Heart left ventricle (tissue), 16 donors: ENCODE data around the gene SSBP3. TPM values are rescaled to one million over a fixed set of nuclear protein-coding genes. Genes with fewer than 3 reads are reported as not detected.

Source experiments
- ATAC-seq, 4 donors: fragments of 200-7000 bp; cut with Tn5 transposase; one replicate each; pipeline ENCODE4 v1.9.1; 2020 to 2022; ENCODE audit warnings: moderate library complexity in 4 of 4, mild to moderate bottlenecking in 3 of 4, moderate number of reproducible peaks in 1 of 4
- DNase-seq, 5 donors: peaks; one replicate each; pipeline ENCODE4 v3.0.0-alpha.2; 2020
- H3K27ac ChIP-seq, 12 donors: fragments of 200-600 bp; sonication (generic) in 4 of 12; one replicate each; pipeline versions ENCODE4 v1.5.0 to v1.8.0; 2016 to 2022; ENCODE audit warnings: mild to moderate bottlenecking in 2 of 12
- H3K27me3 ChIP-seq, 9 donors: fragments of 200-600 bp; sonication (generic) in 2 of 9; one replicate each; pipeline versions ENCODE4 v1.5.1 to v1.8.0; 2016 to 2022; ENCODE audit warnings: mild to moderate bottlenecking in 3 of 9
- H3K36me3 ChIP-seq, 9 donors: fragments of 200-600 bp; sonication (generic) in 2 of 9; one replicate each; pipeline versions ENCODE4 v1.5.0 to v1.8.0; 2018 to 2022; ENCODE audit warnings: mild to moderate bottlenecking in 2 of 9
- H3K4me1 ChIP-seq, 12 donors: fragments of 200-600 bp; sonication (generic) in 4 of 12; one replicate each; pipeline versions ENCODE4 v1.5.0 to v1.8.0; 2016 to 2022; ENCODE audit warnings: mild to moderate bottlenecking in 3 of 12
- H3K4me3 ChIP-seq, 12 donors: fragments of 200-600 bp; sonication (generic) in 4 of 12; one replicate each; pipeline versions ENCODE4 v1.5.0 to v1.8.0; 2017 to 2022; ENCODE audit warnings: mild to moderate bottlenecking in 9 of 12, moderate library complexity in 4 of 12
- H3K9me3 ChIP-seq, 12 donors: fragments of 200-600 bp; sonication (generic) in 4 of 12; one replicate each; pipeline versions ENCODE4 v1.5.0 to v1.8.0; 2016 to 2022; ENCODE audit warnings: mild to moderate bottlenecking in 1 of 12
- CTCF ChIP-seq, 12 donors: fragments of 200-600 bp; sonication (generic) in 4 of 12; IDR thresholded peaks; one replicate each; pipeline versions ENCODE4 v1.5.0 to v1.8.0; 2018 to 2022; ENCODE audit warnings: antibody characterized with exemption in 12 of 12, mild to moderate bottlenecking in 5 of 12
- POLR2A ChIP-seq, 2 donors: fragments of 450-650 bp; IDR thresholded peaks; one replicate each; pipeline ENCODE4 v1.6.1; 2017; ENCODE audit warnings: antibody characterized with exemption in 2 of 2, mild to moderate bottlenecking in 2 of 2, moderate library complexity in 2 of 2
- WGBS, 4 donors: extraction: QIAGEN DNeasy Blood & Tissue Kit in 2 of 4; methylation state at CpG; one replicate each; pipeline versions ENCODE4 v1.1.5 to v1.1.7; 2013 to 2018; 5-methylcytosine and 5-hydroxymethylcytosine counted together
- intact Hi-C, 10 donors: fragments of 100-400 bp; cut with DNase I; formaldehyde crosslinking; loops; one replicate each; pipeline versions ENCODE4 v1.11.1 to v1.14.2; 2022
- polyA plus RNA-seq, 2 donors: library from polyadenylated mRNA; stranded (reverse); fragments of 200-250 nt; gene quantifications; one replicate each; pipeline ENCODE4 v1.2.3, GENCODE V29; 2013
- total RNA-seq, 9 donors: library from RNA; depleted of rRNA in 2 of 9; stranded (reverse); fragments of >200 nt in 2 of 9; fragmentation: NEBNext Ultra II Directional in 3 of 9; extraction: Animal tissue kit (Norgen Biotek cat#: 25700) in 3 of 9; gene quantifications; one replicate each; pipeline versions ENCODE4 v1.1.0 to v1.2.4, GENCODE V29; 2016 to 2023
- donor health status: ischemic (EF 13 %, LVEDD 7.1; RV severe dilation, severe dysfunction).
- donor health status: healthy with polysubstance abuse.
- donor health status: DM: no; HTN: yes; CAD: no.
- donor health status: DM: no; HTN: no; CAD: no.
- donor health status: ischemic (EF 25% LVEDD 6.9; RV normal size, moderate dysfunction).
- donor health status: ischemic (EF 25% LVEDD 5.7; RV mildly dilated, moderate dysfunction).
- donor health status: healthy.
- donor health status: DM: yes; HTN: yes; CAD: no.
- donor health status: ischemic (EF 35%, LVEDD 5.7; RV mildly dilated, moderate dysfunction).
- donor health status: nonischemic (EF 11% LVEDD 7.7; RV severe dilation, severe dysfunction).
- donor health status: DM: yes; HTN: yes; CAD: no.
- donor health status: PGD.
- donor health status: ischemic (EF 29% LVEDD 5.4; RV normal size, mild dysfunction).
- donor health status: nonischemic (EF 23%, LVEDD 6.1; RV moderate dilation, normal function).

Gene SSBP3
- total and polyA plus RNA-seq, 11 donors: 20.8 to 61.8 (median 48.1) TPM

DNA sequence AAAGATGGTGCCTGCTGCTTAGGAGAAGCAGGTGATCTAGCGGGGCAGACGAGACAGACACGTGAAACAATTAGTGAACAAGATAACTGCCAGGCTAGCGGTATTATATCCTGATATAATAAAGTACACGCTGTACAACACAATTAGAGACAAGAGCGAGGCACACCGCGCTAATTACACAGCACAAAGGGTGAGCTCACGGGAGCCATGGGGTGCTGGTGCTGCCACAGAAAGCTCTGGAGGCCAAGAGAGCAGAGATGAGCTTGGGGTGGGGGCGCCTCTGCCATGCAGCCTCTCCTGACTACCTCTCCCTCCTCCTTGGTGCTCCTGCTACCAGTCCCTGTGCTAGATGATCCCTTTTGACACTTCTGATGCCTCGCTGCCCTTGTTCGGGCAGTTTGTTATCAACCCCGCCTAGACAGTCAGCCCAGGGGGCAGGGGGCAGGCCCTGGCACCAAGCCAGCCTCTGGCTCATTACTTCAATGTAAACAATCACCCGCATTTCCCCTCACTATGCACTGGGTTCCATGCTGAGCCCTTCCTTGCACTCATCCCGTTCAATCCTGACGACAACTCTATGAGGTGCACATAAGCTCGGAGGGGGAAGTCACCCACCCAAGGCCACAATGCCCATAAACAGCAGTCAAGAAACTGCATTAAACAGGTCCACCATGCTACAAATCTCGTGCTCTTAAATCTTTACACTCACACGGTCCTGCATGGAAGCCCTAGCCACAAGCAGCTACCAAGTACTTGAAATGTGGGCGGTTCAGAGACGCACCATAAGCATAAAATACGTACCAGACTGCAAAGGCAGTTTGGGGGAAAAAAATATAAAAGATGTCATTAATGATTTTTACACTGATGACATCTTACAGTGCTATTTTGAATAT is 103.0 kb downstream of the SSBP3 start:
- intact Hi-C loops: loop anchor here in 2 of 10 donors (10.0 kb wide), 2 partner anchors 178 to 192 kb away; no protein-coding TSS in a partner anchor
- Histone ChIP-seq H3K4me1 (peaks cover 1 to 84% (median 33%) of the 10 kb centered on the region in 12 donors), H3K9me3 (no peaks in the 10 kb centered on the region), H3K4me3 (no peak overlapping the region), H3K27ac (peak overlapping the region in 2 of 12 donors; percentile 0 to 22), H3K27me3 (no peaks in the 10 kb centered on the region), H3K36me3 (no peaks in the 10 kb centered on the region)
- ATAC-seq (peak in 3 of 4 donors; percentile 5 to 59 (median 6)), DNase-seq (peak in 1 of 5 donors; percentile 20)
- TF ChIP-seq CTCF (IDR thresholded peaks at IDR 0.05) (no peak), POLR2A (IDR thresholded peaks at IDR 0.05) (no peak)
- WGBS, 4 donors: 67 to 80% (median 75%) methylated on average over 22 of the region's 22 CpGs

DNA sequence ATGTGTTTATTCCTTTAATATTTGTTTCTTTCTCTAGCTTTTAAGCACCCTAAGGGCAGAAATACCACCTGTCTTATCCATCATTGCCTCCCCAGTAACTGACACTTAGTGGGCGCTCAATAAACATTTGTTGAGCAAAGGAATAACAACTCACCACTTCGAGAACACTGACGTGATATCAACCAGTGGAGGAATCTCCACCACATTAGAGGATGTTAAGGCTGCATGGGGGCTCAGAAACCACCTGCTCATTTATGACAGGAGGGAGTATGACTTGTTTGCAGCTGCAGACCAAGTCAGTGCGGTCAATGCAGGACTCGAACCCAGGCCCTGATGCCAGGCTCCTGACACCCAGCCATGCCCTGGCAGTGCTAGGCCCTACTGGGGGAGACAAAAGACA is 103.6 kb downstream of the SSBP3 start:
- ATAC-seq: no peak
- DNase-seq: no peak
- H3K27ac ChIP-seq: peak overlapping the region in 2 of 12 donors; percentile 0 to 22
- peaks cover 5 to 86% (median 37%) of the 10 kb centered on the region in 12 donors for H3K4me1 ChIP-seq
- WGBS, 4 donors: 94 to 99% (median 95%) methylated on average over 5 of the region's 5 CpGs
- TF ChIP-seq POLR2A (IDR thresholded peaks at IDR 0.05): no peak
- no peak for TF ChIP-seq CTCF (IDR thresholded peaks at IDR 0.05)
- intact Hi-C loops: loop anchor here in 2 of 10 donors (10.0 kb wide), 2 partner anchors 178 to 192 kb away; no protein-coding TSS in a partner anchor
- H3K27me3 ChIP-seq: no peaks in the 10 kb centered on the region
- H3K9me3 ChIP-seq: no peaks in the 10 kb centered on the region
- no peak overlapping the region for H3K4me3 ChIP-seq
- H3K36me3 ChIP-seq: no peaks in the 10 kb centered on the region

- TF ChIP-seq POLR2A (IDR thresholded peaks at IDR 0.05): no peak
- no peak for TF ChIP-seq CTCF (IDR thresholded peaks at IDR 0.05)
- WGBS, 4 donors: 84 to 93% (median 91%) methylated on average over 6 to 10 of the region's 10 CpGs
- DNase-seq (peak in 1 of 5 donors; percentile 17), ATAC-seq (no peak)
- H3K27me3 ChIP-seq: no peaks in the 10 kb centered on the region
- H3K36me3 ChIP-seq: no peaks in the 10 kb centered on the region
- no peaks in the 10 kb centered on the region for H3K9me3 ChIP-seq
- peaks cover 6 to 85% (median 34%) of the 10 kb centered on the region in 12 donors for H3K4me1 ChIP-seq
- no peak overlapping the region for H3K27ac ChIP-seq
- intact Hi-C loops: loop anchor here in 2 of 10 donors (10.0 kb wide), 2 partner anchors 177 to 193 kb away; no protein-coding TSS in a partner anchor
- H3K4me3 ChIP-seq: no peak overlapping the region
Measured at GRCh38 chr1:54301497-54301896, 104.7 kb downstream of the SSBP3 start.

DNA sequence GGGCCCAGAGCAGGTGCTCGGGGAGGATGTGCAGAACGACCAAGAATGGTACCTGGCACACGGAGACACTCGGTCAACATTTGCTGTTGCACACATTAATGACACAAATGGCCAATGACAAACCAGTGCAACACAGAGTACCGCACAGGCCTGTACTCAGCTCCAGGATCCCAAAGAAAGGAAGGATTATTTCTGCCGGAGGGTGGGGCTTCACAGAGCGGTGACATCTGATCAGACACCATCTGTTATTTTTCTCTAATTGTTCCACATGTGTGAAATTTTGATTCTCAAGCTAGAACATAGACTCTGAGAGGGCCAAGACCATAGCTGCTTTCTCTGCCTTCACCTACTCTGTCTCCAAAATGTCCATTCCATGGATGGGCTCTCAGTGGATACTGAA is 105.8 kb downstream of the SSBP3 start:
- Histone ChIP-seq H3K4me1 (peaks cover 6 to 88% (median 38%) of the 10 kb centered on the region in 12 donors), H3K4me3 (no peak overlapping the region), H3K9me3 (no peaks in the 10 kb centered on the region), H3K27ac (peak overlapping the region in 1 of 12 donors; percentile 60), H3K36me3 (no peaks in the 10 kb centered on the region), H3K27me3 (no peaks in the 10 kb centered on the region)
- intact Hi-C loops: loop anchor here in 2 of 10 donors (10.0 kb wide), 2 partner anchors 176 to 194 kb away; no protein-coding TSS in a partner anchor
- WGBS, 4 donors: 87 to 94% (median 90%) methylated on average over 7 of the region's 7 CpGs
- DNase-seq (no peak), ATAC-seq (no peak)
- TF ChIP-seq POLR2A (IDR thresholded peaks at IDR 0.05): no peak
- no peak for TF ChIP-seq CTCF (IDR thresholded peaks at IDR 0.05)
